Right lung (tissue), 5 donors: Measurements from ENCODE around the gene PIK3R2. TPM values are rescaled to one million over a fixed set of nuclear protein-coding genes. Genes with fewer than 3 reads are reported as not detected.

Experiments
- DNase-seq, 2 donors: peaks; one replicate each; pipeline ENCODE4 v3.0.0-alpha.2; 2013
- polyA plus RNA-seq, 5 donors: library from polyadenylated mRNA; unstranded; fragments of 120-200 nt; gene quantifications; one replicate each; pipeline versions ENCODE4 v1.2.1 to v1.2.3, GENCODE V29; 2013; ENCODE audit warnings: inconsistent platforms in 1 of 5, low replicate concordance in 1 of 5; ENCODE audit not compliant: insufficient read length in 5 of 5, insufficient read depth in 1 of 5

The PIK3R2 gene
- polyA plus RNA-seq, 5 donors: 20.7 to 57.0 (median 27.6) TPM

GRCh38 chr19:18171605-18172327 lies 18.8 kb downstream of the PIK3R2 start:
- DNase-seq: no peak

GRCh38 chr19:18172331-18173053 lies 19.5 kb downstream of the PIK3R2 start:
- DNase-seq: no peak

- no peak for DNase-seq
Measured at GRCh38 chr19:18173054-18173571, 20.1 kb downstream of the PIK3R2 start.

- peak in 1 of 2 donors; percentile 71 for DNase-seq
Measured at GRCh38 chr19:18173572-18174288, 20.8 kb downstream of the PIK3R2 start, which contains the start of gene IFI30. Gene IFI30 (plus strand): TSS chr19:18173813. CDS start chr19:18173842, 29 bp downstream.

GRCh38 chr19:18174983-18175382 lies 22.0 kb downstream of the PIK3R2 start:
- DNase-seq: no peak

DNA sequence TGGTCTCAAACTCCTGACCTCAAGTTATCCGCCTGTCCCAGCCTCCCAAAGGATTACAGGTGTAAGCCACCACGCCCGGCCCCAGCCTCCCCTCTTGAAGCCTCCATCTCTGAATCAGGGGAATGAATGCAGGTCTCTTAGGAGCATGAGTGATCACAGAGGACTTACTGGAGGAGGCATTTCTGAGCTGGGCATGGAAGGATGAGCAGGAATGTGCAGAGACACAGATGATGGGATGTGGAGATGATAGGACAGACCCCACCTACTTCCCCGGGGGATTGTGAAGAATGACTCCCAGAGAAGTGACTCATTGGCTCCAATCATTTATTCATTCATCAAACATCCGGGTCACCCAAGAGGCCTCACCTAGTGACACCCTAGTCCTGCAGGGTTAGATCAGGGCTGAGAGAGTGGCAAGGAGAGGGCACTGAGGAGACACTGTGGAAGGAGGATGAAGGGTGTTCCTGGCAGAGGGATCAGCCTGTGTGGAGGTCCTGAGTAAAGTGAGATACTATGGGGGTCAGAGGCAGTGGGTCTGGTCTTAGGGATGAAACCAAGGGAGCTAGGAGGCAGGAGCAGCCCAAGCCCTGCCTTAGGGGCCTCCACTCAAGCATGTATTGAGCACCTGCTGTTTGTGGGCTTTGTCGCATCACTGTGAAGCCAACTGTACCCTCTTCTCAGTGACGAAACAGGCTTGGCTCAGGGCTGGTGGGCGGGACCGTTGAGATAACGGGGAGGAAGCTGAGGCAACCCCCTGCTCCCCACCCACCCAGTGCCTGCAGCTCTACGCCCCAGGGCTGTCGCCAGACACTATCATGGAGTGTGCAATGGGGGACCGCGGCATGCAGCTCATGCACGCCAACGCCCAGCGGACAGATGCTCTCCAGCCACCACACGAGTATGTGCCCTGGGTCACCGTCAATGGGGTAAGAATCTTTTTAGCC lies 23.7 kb downstream of the PIK3R2 start:
- no peak for DNase-seq

DNA sequence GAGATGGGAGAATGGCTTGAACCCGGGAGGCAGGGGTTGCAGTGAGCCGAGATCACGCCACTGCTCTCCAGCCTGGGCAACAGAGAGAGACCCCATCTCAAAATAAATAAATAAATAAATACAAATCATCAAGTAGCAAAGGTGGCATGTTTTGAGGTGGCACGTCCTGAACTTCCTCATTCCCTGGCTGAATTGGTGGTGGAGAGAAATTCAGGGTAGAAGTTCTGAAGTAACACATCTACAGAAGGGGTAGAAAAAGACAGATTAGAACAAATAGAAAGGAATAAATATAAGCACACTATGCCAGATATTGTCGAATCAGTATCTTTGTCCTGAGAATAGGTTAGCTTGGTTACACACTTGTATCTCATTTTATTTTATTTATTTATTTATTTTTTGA lies 27.0 kb downstream of the PIK3R2 start:
- DNase-seq: no peak

- DNase-seq: no peak
Measured at GRCh38 chr19:18183529-18183928, 30.6 kb downstream of the PIK3R2 start.

DNA sequence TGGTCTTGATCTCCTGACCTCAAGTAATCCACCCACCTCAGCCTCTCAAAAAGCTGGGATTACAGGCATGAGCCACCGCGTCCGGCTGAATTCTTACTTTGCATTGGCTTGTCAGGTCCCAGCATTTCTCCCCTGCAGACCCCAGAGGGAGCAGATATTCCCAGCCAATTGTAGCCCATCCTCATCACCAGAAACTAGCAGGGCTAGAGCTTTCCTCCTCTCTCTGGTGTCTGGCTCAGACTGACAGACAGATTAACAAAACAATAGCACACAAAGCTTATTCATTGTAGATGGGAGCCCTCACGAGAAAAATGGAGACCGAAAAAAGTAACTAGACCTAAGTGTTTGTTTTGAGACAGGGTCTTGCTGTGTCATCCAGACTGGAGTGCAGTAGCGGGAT lies 32.6 kb downstream of the PIK3R2 start:
- DNase-seq: no peak

GRCh38 chr19:18190278-18190677 lies 37.3 kb downstream of the PIK3R2 start:
- no peak for DNase-seq

- no peak for DNase-seq
Measured at GRCh38 chr19:18191640-18192062, 38.7 kb downstream of the PIK3R2 start.

DNA sequence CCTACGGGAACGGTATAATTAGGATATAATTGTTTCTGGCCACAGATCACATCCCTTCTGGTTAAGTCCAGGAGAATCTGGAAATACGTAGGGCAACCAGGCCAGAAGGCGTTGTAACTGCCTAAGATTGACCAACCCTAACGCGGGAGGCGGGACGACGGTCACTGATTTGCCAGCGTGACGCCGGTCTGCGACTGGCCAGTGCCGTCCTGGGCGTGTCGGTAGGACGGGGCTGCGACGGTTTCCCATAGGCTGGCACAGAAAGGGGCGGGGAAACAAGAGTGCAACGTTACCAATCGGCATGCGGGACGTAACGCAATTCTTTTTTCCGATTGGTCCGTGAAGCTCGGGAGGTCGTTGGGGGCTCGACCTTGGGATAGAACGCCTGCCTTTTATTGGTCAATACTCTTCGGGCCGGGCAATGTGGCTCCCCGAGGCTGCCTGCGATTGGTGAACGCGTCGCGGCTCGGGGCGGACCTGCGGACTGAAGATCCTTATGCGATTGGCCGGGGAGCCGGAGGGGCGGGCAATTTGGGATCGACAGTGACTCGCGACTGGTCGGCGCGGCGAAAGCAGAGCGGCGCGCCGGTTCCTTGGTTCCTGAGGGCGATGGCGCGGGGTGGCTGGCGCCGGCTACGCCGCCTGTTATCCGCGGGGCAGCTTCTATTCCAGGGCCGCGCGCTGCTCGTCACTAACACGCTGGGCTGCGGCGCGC lies 39.9 kb downstream of the PIK3R2 start, which contains the start of gene MPV17L2:
MPV17L2 (plus strand) TSS at position 546 of the 715 bp plus-strand sequence; CDS start at position 610, 64 bp downstream.
- DNase-seq: peak; percentile 99 to 100

DNA sequence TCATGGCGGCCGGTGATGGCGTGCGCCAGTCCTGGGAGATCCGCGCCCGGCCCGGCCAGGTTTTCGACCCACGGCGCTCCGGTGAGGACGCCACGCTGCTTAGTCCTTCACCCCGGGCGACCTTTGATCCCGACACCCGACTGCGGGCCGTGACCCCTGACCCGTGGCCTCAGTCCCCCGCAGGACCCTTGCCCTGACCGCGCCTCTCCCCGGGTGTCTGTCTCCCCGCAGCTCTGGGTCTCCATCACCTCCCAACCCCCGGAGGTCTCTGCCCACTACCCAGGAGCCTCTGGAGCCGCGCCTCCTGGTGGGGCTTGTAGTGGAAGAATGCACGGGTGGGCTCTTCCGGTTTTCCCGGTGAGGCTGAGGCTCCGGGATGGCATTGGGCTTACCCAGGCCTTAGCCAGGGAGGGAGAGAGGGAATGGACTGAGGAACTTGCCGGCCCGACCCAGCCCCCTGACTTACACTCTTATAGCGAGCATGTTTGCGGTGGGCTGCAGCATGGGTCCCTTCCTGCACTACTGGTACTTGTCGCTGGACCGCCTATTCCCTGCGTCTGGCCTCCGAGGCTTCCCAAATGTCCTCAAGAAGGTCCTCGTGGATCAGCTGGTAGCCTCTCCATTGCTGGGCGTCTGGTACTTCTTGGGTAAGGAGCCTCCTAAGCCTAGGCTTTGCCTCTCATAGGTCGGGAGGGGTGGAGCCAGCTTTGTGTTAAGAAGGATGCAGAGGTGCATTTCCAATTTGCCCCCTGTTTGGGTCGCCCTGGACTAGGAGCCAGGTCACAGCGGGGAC lies 40.6 kb downstream of the PIK3R2 start:
- no peak for DNase-seq

GRCh38 chr19:18194181-18194530 lies 41.2 kb downstream of the PIK3R2 start:
- no peak for DNase-seq

- no peak for DNase-seq
Measured at GRCh38 chr19:18194554-18195238, 41.7 kb downstream of the PIK3R2 start.

- no peak for DNase-seq
Measured at GRCh38 chr19:18196511-18196845, 43.5 kb downstream of the PIK3R2 start.

GRCh38 chr19:18197306-18197705 lies 44.3 kb downstream of the PIK3R2 start:
- no peak for DNase-seq

DNA sequence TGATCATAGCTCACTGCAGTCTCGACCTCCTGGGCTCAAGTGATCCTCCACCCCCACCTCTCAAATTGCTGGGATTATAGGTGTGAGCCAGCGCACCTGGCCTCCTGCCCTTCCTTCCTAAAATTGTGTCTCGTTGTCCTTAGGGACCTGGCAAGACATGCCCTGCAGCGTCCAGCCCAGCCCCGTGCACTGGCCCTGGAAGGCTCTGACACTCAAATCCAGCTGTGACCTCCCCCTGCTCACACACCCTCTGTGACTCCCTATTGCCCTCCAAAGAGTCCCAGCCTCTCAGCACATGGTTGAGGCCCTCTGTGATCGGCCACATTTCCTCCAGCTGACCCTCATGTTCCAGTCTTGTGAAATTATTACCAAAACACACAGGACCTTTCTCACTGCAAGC lies 45.0 kb downstream of the PIK3R2 start:
- no peak for DNase-seq

DNA sequence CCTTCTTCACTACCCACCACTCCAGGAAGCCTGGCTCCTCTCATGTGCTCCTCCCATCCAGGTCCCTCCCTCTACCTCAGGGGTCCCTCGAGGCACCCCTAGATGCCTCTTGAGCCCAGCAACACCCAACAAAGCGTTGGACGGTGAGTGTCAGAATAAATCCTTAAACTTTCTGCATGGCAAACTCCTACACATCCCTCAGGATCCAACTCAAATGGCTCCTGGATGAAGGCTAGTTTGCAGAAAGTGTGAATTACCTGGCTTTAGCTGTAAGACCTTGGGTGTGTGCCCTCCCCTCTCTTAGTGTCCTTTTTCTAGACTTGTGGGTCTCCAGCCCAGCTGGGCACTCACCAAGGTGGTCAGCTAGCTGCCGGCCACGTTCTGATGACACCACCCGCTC lies 45.4 kb downstream of the PIK3R2 start:
- no peak for DNase-seq
